ENCODE data around the gene BTBD2.

Gene BTBD2

DNA sequence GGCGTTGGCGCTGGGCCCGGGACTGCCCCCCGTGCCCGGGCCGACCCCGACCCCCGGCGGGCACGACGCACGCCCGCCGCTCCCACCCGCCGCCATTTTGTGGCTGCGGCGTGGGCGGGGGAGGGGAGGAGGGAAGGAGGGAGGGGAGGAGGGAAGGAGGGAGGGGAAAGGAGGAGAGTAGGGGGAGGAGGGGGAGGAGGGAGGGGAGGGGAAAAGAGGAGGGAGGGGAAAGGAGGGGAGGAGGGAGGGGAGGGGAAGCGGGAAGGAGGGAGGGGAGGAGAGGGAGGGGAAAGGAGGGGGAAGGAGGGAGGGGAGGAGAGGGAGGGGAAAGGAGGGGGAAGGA, at the start of gene BTBD2:
Gene BTBD2, minus strand, starts transcription at position 107 of the 343 bp plus-strand sequence. Its CDS starts 11 bp downstream, at position 96.
- Histone ChIP-seq H3K36me3 (no peaks in the 10 kb centered on the region), H3K4me3 (ENCODE audit: low read depth in 1 of 2, low read length in 1 of 2) (peak within 1 kb of the TSS; percentile 44 to 48), H3K4me1 (ENCODE audit: control insufficient read depth in 1 of 2, insufficient read depth in 1 of 2, low read depth in 1 of 2, low read length in 1 of 2) (peaks cover 9 to 16% of the 10 kb centered on the region in 2 experiments), H3K9me3 (no peaks in the 10 kb centered on the region), H3K27me3 (no peaks in the 10 kb centered on the region), H3K27ac (peak within 1 kb of the TSS; percentile 15)
- TF ChIP-seq, protein P1, sequence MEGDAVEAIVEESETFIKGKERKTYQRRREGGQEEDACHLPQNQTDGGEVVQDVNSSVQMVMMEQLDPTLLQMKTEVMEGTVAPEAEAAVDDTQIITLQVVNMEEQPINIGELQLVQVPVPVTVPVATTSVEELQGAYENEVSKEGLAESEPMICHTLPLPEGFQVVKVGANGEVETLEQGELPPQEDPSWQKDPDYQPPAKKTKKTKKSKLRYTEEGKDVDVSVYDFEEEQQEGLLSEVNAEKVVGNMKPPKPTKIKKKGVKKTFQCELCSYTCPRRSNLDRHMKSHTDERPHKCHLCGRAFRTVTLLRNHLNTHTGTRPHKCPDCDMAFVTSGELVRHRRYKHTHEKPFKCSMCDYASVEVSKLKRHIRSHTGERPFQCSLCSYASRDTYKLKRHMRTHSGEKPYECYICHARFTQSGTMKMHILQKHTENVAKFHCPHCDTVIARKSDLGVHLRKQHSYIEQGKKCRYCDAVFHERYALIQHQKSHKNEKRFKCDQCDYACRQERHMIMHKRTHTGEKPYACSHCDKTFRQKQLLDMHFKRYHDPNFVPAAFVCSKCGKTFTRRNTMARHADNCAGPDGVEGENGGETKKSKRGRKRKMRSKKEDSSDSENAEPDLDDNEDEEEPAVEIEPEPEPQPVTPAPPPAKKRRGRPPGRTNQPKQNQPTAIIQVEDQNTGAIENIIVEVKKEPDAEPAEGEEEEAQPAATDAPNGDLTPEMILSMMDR (IDR thresholded peaks at IDR 0.05) = no peak

DNA sequence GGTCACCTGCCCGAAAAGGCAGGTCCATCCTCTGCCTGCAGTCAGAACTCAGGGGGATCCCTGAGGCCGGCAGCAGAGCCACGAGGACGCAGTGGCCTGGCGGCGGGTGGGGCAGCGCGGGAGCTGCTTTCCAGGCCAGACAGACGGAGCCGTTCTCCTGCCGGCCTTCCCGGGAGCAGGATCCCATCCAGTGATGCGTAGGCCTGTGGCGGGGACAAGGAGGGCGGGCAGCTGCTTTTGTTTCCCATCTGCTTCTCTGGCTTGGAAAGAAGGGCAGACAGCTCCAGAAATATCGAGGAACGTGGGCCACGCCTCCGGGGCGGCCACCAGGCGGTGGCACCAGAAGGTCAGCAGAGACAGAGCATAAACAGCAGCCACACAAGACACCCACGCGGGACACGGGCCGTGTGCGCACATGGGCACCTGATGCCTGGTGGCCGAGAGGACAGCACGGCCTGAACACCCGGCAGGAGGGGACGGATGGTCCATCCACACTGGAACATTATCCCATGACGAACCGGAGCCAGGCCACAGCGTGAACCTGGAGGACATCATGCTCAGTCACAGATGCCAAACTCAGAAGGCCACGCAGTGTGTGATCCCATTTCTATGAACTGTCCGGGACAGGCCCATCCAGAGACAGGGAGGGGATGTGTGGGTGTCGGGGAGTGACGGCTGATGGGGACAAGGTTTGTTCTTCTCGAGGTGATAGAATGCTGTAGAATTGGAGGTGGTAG, 49.4 kb upstream of the BTBD2 start:
- TF ChIP-seq, protein P1 (IDR thresholded peaks at IDR 0.05) = no peak
- Histone ChIP-seq H3K4me3 (ENCODE audit: low read depth in 1 of 2, low read length in 1 of 2) (no peak overlapping the region), H3K36me3 (peaks cover 31% of the 10 kb centered on the region), H3K27ac (peak overlapping the region; percentile 33), H3K27me3 (no peaks in the 10 kb centered on the region), H3K9me3 (no peaks in the 10 kb centered on the region), H3K4me1 (ENCODE audit: control insufficient read depth in 1 of 2, insufficient read depth in 1 of 2, low read depth in 1 of 2, low read length in 1 of 2) (peaks cover 36 to 42% of the 10 kb centered on the region in 2 experiments)

DNA sequence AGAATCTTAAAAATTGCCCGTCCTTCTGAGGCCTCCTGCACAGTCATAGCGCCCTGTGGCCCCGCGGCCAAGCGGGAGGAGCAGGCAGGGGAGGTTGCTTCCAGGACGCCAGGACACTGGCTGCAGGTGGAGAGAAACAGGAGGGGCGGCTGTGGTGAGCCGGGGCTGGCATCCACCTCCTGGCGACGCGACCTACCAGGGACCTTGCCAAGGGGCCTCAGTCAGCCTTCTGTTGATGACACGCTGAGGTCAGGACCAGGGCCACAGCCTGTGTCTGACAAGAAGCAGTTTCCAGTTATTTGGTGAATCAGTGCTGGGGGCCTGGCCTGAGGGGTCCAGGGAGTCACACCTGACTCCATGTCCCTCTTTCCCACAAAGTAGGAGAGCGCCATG, 48.9 kb upstream of the BTBD2 start:
- Histone ChIP-seq H3K4me1 (ENCODE audit: control insufficient read depth in 1 of 2, insufficient read depth in 1 of 2, low read depth in 1 of 2, low read length in 1 of 2) (peaks cover 36 to 42% of the 10 kb centered on the region in 2 experiments), H3K9me3 (no peaks in the 10 kb centered on the region), H3K4me3 (ENCODE audit: low read depth in 1 of 2, low read length in 1 of 2) (no peak overlapping the region), H3K36me3 (peaks cover 25% of the 10 kb centered on the region), H3K27me3 (no peaks in the 10 kb centered on the region), H3K27ac (no peak overlapping the region)
- TF ChIP-seq, protein P1 (IDR thresholded peaks at IDR 0.05) = no peak

DNA sequence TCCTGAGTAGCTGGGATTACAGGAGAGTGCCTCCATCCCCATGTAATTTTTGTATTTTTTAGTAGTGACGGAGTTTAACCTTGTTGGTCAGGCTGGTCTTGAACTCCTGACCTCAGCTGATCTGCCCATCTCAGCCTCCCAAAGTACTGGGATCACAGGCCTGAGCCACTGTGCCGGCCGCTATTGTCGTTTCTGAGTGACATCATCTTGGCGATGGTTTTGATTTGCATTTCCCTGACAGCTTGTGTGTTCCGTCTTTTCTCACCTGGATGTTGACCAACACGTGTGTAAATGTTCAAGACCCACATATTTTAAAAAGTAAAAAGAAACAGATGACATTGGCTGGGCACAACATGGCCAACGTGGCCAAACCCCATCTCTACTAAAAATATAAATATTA, 48.3 kb upstream of the BTBD2 start:
- H3K27ac ChIP-seq = no peak overlapping the region
- TF ChIP-seq, protein P1 (IDR thresholded peaks at IDR 0.05) = no peak
- no peaks in the 10 kb centered on the region for H3K27me3 ChIP-seq

DNA sequence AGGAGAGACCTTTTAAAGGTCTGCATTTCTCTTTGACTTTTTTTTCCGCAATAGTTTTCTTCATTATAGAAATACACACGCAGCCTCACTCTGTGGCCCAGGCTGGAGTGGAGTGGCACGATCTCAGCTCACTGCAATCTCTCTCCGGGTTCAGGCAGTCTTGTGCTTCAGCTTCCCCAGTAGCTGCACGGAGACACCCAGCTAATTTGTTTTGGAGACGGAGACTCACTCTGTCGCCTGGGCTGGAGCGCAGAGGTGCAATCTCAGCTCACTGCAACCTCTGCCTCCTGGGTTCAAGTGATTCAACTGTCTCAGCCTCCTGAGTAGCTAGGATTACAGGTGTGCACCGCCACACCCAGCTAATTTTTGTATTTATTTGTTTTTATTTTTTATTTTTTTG, 47.3 kb upstream of the BTBD2 start:
- H3K4me3 ChIP-seq (ENCODE audit: low read depth in 1 of 2, low read length in 1 of 2) = no peak overlapping the region
- H3K36me3 ChIP-seq = peaks cover 15% of the 10 kb centered on the region
- TF ChIP-seq, protein P1 (IDR thresholded peaks at IDR 0.05) = no peak

More for the DNA sequence above, 48.3 kb upstream of the BTBD2 start:
- Histone ChIP-seq H3K4me1 (ENCODE audit: control insufficient read depth in 1 of 2, insufficient read depth in 1 of 2, low read depth in 1 of 2, low read length in 1 of 2) (peaks cover 31 to 37% of the 10 kb centered on the region in 2 experiments), H3K4me3 (ENCODE audit: low read depth in 1 of 2, low read length in 1 of 2) (no peak overlapping the region), H3K36me3 (peaks cover 20% of the 10 kb centered on the region), H3K9me3 (no peaks in the 10 kb centered on the region)

More for the DNA sequence above, 47.3 kb upstream of the BTBD2 start:
- H3K27me3 ChIP-seq = no peaks in the 10 kb centered on the region
- H3K27ac ChIP-seq = peak overlapping the region; percentile 99
- peaks cover 30 to 32% of the 10 kb centered on the region in 2 experiments for H3K4me1 ChIP-seq (ENCODE audit: control insufficient read depth in 1 of 2, insufficient read depth in 1 of 2, low read depth in 1 of 2, low read length in 1 of 2)
- no peaks in the 10 kb centered on the region for H3K9me3 ChIP-seq

All from neutrophil (primary cell).